Spinal cord (tissue), 10 donors: ENCODE data around the gene ZNF302. TPM values are rescaled to one million over a fixed set of nuclear protein-coding genes. Genes with fewer than 3 reads are reported as not detected.

Source experiments
- DNase-seq, 6 donors: peaks; one replicate each; pipeline versions ENCODE4 v3.0.0 to v3.0.0-alpha.2; 2013 to 2015; ENCODE audit warnings: low spot score in 6 of 6, low read depth in 4 of 6
- H3K27ac ChIP-seq: one replicate; pipeline ENCODE4 v1.5.1; 2013; ENCODE audit warnings: low read depth, low read length, control low read depth
- H3K27me3 ChIP-seq: one replicate; pipeline ENCODE4 v1.6.1; 2013; ENCODE audit warnings: low read length; ENCODE audit not compliant: control insufficient read depth, insufficient read depth
- H3K36me3 ChIP-seq: one replicate; pipeline ENCODE4 v1.6.1; 2013; ENCODE audit warnings: low read length; ENCODE audit not compliant: control insufficient read depth, insufficient read depth
- H3K4me1 ChIP-seq: one replicate; pipeline ENCODE4 v1.6.1; 2013; ENCODE audit warnings: low read length; ENCODE audit not compliant: control insufficient read depth, insufficient read depth
- H3K4me3 ChIP-seq: one replicate; pipeline ENCODE4 v1.5.1; 2013; ENCODE audit warnings: low read depth, low read length, control low read depth
- H3K9me3 ChIP-seq: one replicate; pipeline ENCODE4 v1.6.1; 2013; ENCODE audit warnings: low read length; ENCODE audit not compliant: control insufficient read depth, insufficient read depth
- WGBS: methylation state at CpG from one replicate; pipeline ENCODE4 v1.1.5; 2013; ENCODE audit warnings: missing lambda C conversion rate; ENCODE audit not compliant: insufficient coverage; 5-methylcytosine and 5-hydroxymethylcytosine counted together
- polyA plus RNA-seq, 2 donors: library from polyadenylated mRNA; unstranded; fragments of 120-200 nt; gene quantifications; one replicate each; pipeline ENCODE4 v1.2.1, GENCODE V29; 2013; ENCODE audit not compliant: insufficient read length in 2 of 2
- small RNA-seq: library from RNA; depleted of rRNA; stranded (forward); fragments of <200 nt; gene quantifications from one replicate; pipeline ENCODE3, GENCODE V24; 2014; ENCODE audit warnings: low replicate concordance
- total RNA-seq, 2 donors: library from RNA; depleted of rRNA in 1 of 2; stranded (reverse); fragments of 120-200 nt in 1 of 2; fragments of >200 nt in 1 of 2; gene quantifications; one replicate each; pipeline versions ENCODE4 v1.2.3 to v1.2.4, GENCODE V29; 2013 to 2014
- donor health status: healthy.

ZNF302 gene
- total and polyA plus RNA-seq, 4 donors = 67.7 to 78.8 (median 76.5) TPM

- peaks cover 5% of the 10 kb centered on the region for H3K36me3 ChIP-seq
- H3K9me3 ChIP-seq = no peaks in the 10 kb centered on the region
- peak in 1 of 6 donors; percentile 74 for DNase-seq
- H3K27ac ChIP-seq = peak overlapping the region; percentile 93
- no peaks in the 10 kb centered on the region for H3K27me3 ChIP-seq
- WGBS = 10% methylated on average over 14 of the region's 16 CpGs
- peak overlapping the region; percentile 81 for H3K4me3 ChIP-seq
- H3K4me1 ChIP-seq = peaks cover 14% of the 10 kb centered on the region
Observed at GRCh38 chr19:34734537-34735103, 57.1 kb downstream of the ZNF302 start.

Small RNAs within 50 kb of the gene (small RNA-seq; reads per million reads assigned to genes)
- not detected for gene RF00611

Other genes with a start within 250 kb of the ZNF302 start
- gene UBA2, start 249.3 kb upstream of the ZNF302 start, total RNA-seq = 100 to 1,000 TPM; 118 to 179 TPM
- gene UBA2, start 249.3 kb upstream of the ZNF302 start, polyA plus RNA-seq = 100 to 1,000 TPM; 108 to 116 TPM
- gene WTIP, start 195.9 kb upstream of the ZNF302 start, total RNA-seq = 10 to 100 TPM; 17.3 to 39.9 TPM
- gene WTIP, start 195.9 kb upstream of the ZNF302 start, polyA plus RNA-seq = 10 to 100 TPM; 27.9 to 36.5 TPM
- gene SCGB2B2, start 519 bp upstream of the ZNF302 start, total RNA-seq = under 1 TPM; 0.20 to 0.61 TPM
- gene SCGB2B2, start 519 bp upstream of the ZNF302 start, polyA plus RNA-seq = 1 to 10 TPM; 1.1 to 1.5 TPM
- 10 to 100 TPM; 35.4 to 39.2 TPM for gene ZNF181, start 56.6 kb downstream of the ZNF302 start, total RNA-seq
- gene ZNF181, start 56.6 kb downstream of the ZNF302 start, polyA plus RNA-seq = 10 to 100 TPM; 17.1 to 27.2 TPM
- 10 to 100 TPM in 1 of 2 donors, 1 to 10 TPM in 1; 8.2 to 16.1 TPM for gene ZNF599, start 95.5 kb downstream of the ZNF302 start, total RNA-seq
- gene ZNF599, start 95.5 kb downstream of the ZNF302 start, polyA plus RNA-seq = 10 to 100 TPM; 13.2 to 13.9 TPM
- 1 to 10 TPM; 7.5 to 7.7 TPM for gene ZNF30, start 249.2 kb downstream of the ZNF302 start, total RNA-seq
- 10 to 100 TPM; 11.4 to 11.7 TPM for gene ZNF30, start 249.2 kb downstream of the ZNF302 start, polyA plus RNA-seq